Measurements from ENCODE around the gene IPPK. TPM values are rescaled to one million over a fixed set of nuclear protein-coding genes. Genes with fewer than 3 reads are reported as not detected.

The IPPK gene
- total RNA-seq, 4 donors from 2014 or later, result 10.0 to 26.2 (median 12.5) TPM

GRCh38 chr9:92612816-92613215 is 57.1 kb downstream of the IPPK start:
- DNase-seq (ENCODE audit: low spot score) (no peak), ATAC-seq (ENCODE audit: low FRiP score) (no peak)
- TF ChIP-seq CTCF (IDR thresholded peaks at IDR 0.05), result no peak

GRCh38 chr9:92612292-92612691 is 57.6 kb downstream of the IPPK start:
- TF ChIP-seq CTCF (IDR thresholded peaks at IDR 0.05), result no peak
- no peak for ATAC-seq (ENCODE audit: low FRiP score)
- DNase-seq (ENCODE audit: low spot score), result no peak

- DNase-seq (ENCODE audit: low spot score), result no peak
- no peak for ATAC-seq (ENCODE audit: low FRiP score)
- TF ChIP-seq CTCF (IDR thresholded peaks at IDR 0.05), result no peak
Measured at GRCh38 chr9:92611621-92612285, 58.2 kb downstream of the IPPK start.

- ATAC-seq (ENCODE audit: low FRiP score), result no peak
- TF ChIP-seq CTCF (IDR thresholded peaks at IDR 0.05), result no peak
- no peak for DNase-seq (ENCODE audit: low spot score)
Measured at GRCh38 chr9:92610470-92611420, 59.2 kb downstream of the IPPK start.

GRCh38 chr9:92608909-92609445 is 61.0 kb downstream of the IPPK start:
- TF ChIP-seq CTCF (IDR thresholded peaks at IDR 0.05), result no peak
- no peak for DNase-seq (ENCODE audit: low spot score)
- no peak for ATAC-seq (ENCODE audit: low FRiP score)

- TF ChIP-seq CTCF (IDR thresholded peaks at IDR 0.05), result no peak
- ATAC-seq (ENCODE audit: low FRiP score), result no peak
- no peak for DNase-seq (ENCODE audit: low spot score)
Measured at GRCh38 chr9:92608241-92608908, 61.6 kb downstream of the IPPK start.
